ENCODE measurements around the gene ZPBP2. TPM values are rescaled to one million over a fixed set of nuclear protein-coding genes. Genes with fewer than 3 reads are reported as not detected.

The ZPBP2 gene
- total RNA-seq, 1 donor from 2014 or later = not detected

DNA sequence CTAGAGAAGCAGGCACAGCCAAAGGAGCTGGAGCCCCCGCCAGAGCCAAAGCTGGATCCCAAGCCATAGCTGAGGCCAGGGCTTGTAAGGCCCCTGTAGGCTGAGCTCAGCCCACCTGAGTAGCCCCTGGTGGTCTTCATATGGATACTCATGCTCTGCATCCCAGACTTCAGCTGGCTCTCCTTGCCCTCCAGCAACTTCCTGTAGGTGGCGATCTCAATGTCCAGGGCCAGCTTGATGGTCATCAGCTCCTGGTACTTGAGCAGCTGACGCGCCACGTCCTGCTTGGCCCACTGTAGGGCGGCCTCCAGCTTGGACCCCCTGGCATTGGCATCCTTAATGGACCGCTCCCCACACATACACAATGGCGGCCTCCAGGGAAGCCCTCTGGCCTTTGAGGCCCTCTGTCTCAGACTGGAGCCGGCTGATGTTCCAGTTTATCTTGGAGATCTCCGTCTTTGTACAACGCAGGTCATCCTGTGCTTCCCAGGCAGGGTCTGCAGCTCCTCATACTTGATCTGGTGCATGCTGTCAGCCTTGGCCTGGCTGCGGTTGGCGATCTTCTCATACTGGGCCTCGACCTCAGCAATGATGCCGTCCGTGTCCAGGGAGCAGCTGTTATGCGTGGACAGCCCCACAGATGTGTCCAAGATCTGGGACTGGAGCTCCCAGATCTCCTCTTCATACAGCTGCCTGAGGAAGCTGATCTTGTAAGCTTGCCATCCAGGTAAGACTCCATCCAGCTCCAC is 32.8 kb upstream of the ZPBP2 start:
- TF ChIP-seq, protein P1, sequence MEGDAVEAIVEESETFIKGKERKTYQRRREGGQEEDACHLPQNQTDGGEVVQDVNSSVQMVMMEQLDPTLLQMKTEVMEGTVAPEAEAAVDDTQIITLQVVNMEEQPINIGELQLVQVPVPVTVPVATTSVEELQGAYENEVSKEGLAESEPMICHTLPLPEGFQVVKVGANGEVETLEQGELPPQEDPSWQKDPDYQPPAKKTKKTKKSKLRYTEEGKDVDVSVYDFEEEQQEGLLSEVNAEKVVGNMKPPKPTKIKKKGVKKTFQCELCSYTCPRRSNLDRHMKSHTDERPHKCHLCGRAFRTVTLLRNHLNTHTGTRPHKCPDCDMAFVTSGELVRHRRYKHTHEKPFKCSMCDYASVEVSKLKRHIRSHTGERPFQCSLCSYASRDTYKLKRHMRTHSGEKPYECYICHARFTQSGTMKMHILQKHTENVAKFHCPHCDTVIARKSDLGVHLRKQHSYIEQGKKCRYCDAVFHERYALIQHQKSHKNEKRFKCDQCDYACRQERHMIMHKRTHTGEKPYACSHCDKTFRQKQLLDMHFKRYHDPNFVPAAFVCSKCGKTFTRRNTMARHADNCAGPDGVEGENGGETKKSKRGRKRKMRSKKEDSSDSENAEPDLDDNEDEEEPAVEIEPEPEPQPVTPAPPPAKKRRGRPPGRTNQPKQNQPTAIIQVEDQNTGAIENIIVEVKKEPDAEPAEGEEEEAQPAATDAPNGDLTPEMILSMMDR (IDR thresholded peaks at IDR 0.05; ENCODE audit: insufficient read depth, low read length, severe bottlenecking) = no peak
- no peak for FAIRE-seq
- Histone ChIP-seq H3K36me3 (ENCODE audit: control insufficient read depth, insufficient read depth, low read length) (no peaks in the 10 kb centered on the region), H3K4me3 (ENCODE audit: low read depth, low read length) (no peak overlapping the region), H3K27me3 (ENCODE audit: control insufficient read depth, insufficient read depth, low read length) (no peaks in the 10 kb centered on the region)
- DNase-seq (ENCODE audit: low read depth) = no peak

DNA sequence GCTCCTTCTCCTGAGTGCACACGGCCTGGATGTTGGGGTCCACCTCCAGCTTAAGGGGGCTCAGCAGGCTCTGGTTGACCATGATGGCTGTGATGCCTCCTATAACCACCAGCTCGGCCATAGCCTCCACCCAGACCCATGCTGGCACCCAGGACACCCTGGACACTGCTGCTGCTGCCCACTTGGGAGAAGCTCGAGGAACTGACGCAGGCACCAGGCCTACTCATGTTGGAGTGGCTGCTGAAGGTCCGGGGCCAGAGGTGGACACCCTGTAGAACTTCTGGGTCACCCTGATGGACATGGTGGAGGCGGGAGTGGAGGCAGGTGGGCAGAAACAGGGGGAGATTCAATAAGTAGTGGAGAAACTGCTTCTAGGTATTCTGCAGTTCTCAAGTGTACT is 31.9 kb upstream of the ZPBP2 start:
- H3K27me3 ChIP-seq (ENCODE audit: control insufficient read depth, insufficient read depth, low read length) = peaks cover under 1% of the 10 kb centered on the region
- H3K4me3 ChIP-seq (ENCODE audit: low read depth, low read length) = no peak overlapping the region
- FAIRE-seq = no peak
- DNase-seq (ENCODE audit: low read depth) = no peak
- H3K36me3 ChIP-seq (ENCODE audit: control insufficient read depth, insufficient read depth, low read length) = no peaks in the 10 kb centered on the region
- TF ChIP-seq, protein P1 (IDR thresholded peaks at IDR 0.05; ENCODE audit: insufficient read depth, low read length, severe bottlenecking) = no peak

DNA sequence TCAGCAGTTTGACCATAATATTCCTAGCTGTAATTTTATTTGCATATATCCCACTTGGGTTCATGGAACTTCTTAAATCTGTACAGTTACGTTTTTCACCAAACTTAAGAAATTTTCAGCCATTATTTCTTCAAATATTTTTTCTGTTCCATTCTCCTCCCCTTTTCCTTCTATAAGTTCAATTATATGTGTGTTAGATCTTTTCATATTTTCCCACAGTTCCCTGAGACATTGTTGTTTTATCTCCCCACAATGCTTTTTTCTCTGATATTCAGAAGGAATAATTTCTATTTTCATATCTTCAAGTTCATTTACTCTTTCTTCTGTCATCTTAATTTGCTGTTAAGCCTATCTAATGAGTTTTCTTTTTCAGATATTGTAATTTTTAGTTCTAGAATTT is 29.9 kb upstream of the ZPBP2 start:
- Histone ChIP-seq H3K36me3 (ENCODE audit: control insufficient read depth, insufficient read depth, low read length) (no peaks in the 10 kb centered on the region), H3K4me3 (ENCODE audit: low read depth, low read length) (no peak overlapping the region), H3K27me3 (ENCODE audit: control insufficient read depth, insufficient read depth, low read length) (peaks cover 1% of the 10 kb centered on the region)
- TF ChIP-seq, protein P1 (IDR thresholded peaks at IDR 0.05; ENCODE audit: insufficient read depth, low read length, severe bottlenecking) = no peak
- FAIRE-seq (no peak), DNase-seq (ENCODE audit: low read depth) (no peak)

DNA sequence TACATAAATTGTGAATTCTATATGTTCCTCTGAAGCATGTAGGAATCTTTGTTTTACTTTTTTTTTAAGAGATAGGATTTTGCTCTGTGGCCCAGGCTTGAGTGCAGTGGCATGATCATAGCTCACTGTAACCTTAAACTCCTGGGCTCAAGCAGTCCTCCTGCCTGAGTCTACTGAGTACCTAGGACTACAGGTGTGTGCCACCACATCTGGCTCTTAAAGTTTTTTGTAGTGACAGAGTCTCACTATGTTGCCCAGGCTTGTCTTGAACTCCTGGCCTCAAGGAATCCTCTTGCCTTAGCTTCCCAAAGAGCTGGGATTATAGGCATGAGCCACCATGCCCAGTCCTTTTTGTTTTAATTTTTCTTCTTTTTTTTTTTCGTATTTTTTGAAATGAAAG is 29.2 kb upstream of the ZPBP2 start:
- TF ChIP-seq, protein P1 (IDR thresholded peaks at IDR 0.05; ENCODE audit: insufficient read depth, low read length, severe bottlenecking) = no peak
- H3K36me3 ChIP-seq (ENCODE audit: control insufficient read depth, insufficient read depth, low read length) = no peaks in the 10 kb centered on the region
- no peak overlapping the region for H3K4me3 ChIP-seq (ENCODE audit: low read depth, low read length)
- H3K27me3 ChIP-seq (ENCODE audit: control insufficient read depth, insufficient read depth, low read length) = peaks cover 1% of the 10 kb centered on the region
- DNase-seq (ENCODE audit: low read depth) (no peak), FAIRE-seq (no peak)

DNA sequence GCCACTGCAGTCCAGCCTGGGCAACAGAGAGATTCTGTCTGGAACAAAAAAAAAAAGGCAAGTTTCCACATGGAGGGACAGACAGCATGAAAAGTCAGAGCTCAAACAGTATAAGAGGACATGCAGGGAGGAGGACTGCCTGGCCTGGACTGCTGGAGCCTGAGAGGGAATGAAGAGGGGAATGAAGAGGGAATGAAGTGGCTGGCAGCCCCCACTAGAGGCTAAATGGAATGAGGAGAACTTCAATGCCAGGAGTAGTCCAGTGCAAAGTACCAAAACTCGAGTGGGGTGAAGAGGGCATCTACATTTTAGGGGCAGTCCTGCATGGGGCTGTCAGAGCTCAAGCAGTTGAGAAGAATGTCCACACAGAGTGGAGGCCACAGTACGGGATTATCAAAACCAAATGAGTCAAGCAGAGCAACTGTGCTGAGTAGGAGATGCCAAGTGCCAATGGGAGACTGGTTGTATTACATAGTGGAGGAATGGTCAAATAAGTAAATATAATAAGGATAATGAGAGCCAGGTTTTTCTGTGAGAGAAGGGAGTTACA is 26.8 kb upstream of the ZPBP2 start:
- FAIRE-seq (no peak), DNase-seq (ENCODE audit: low read depth) (no peak)
- H3K36me3 ChIP-seq (ENCODE audit: control insufficient read depth, insufficient read depth, low read length) = no peaks in the 10 kb centered on the region
- no peak overlapping the region for H3K4me3 ChIP-seq (ENCODE audit: low read depth, low read length)
- TF ChIP-seq, protein P1 (IDR thresholded peaks at IDR 0.05; ENCODE audit: insufficient read depth, low read length, severe bottlenecking) = no peak
- peaks cover 1% of the 10 kb centered on the region for H3K27me3 ChIP-seq (ENCODE audit: control insufficient read depth, insufficient read depth, low read length)

All from bronchial epithelial cell (primary cell).